HepG2 (cell line): ENCODE measurements around the gene HORMAD2. TPM values are rescaled to one million over a fixed set of nuclear protein-coding genes. Genes with fewer than 3 reads are reported as not detected.
A peak's percentile ranks its signal among the peaks of the same experiment; 100 is the strongest.

ENCODE experiments used
- ERF ChIP-seq: IDR thresholded peaks from 2 replicates; pipeline ENCODE4 v1.6.1; 2018; ENCODE audit warnings: missing biosample characterization, missing genetic modification reagents
- GATAD2A ChIP-seq: IDR thresholded peaks from 2 replicates; pipeline ENCODE4 v1.6.1; 2016
- HMG20A ChIP-seq: IDR thresholded peaks from 2 replicates; pipeline ENCODE4 v1.6.1; 2016; ENCODE audit warnings: borderline replicate concordance
- JDP2 ChIP-seq: sonication (generic); formaldehyde crosslinking; IDR thresholded peaks from 2 replicates; pipeline ENCODE4 v1.8.1; 2022; ENCODE audit warnings: missing genetic modification reagents, borderline replicate concordance
- KLF12 ChIP-seq: sonication (generic); formaldehyde crosslinking; IDR thresholded peaks from 2 replicates; pipeline ENCODE4 v1.4.0; 2020; ENCODE audit warnings: missing genetic modification reagents, borderline replicate concordance
- MAFF ChIP-seq: IDR thresholded peaks from 2 replicates; pipeline ENCODE4 v1.6.1; 2011; ENCODE audit warnings: low read depth, low read length, improper control_type of control experiment
- MIER3 ChIP-seq: IDR thresholded peaks from 2 replicates; pipeline ENCODE4 v1.6.1; 2016; ENCODE audit warnings: missing compliant biosample characterization, borderline replicate concordance
- SMC3 ChIP-seq: IDR thresholded peaks from 2 replicates; pipeline ENCODE4 v1.6.1; 2011; ENCODE audit warnings: low read length, improper control_type of control experiment
- SOX13 ChIP-seq, 3 experiments: fragments of 450-650 bp in 1 of 3; sonication (generic) in 1 of 3; formaldehyde crosslinking in 1 of 3; IDR thresholded peaks in 2 of 3; conservative IDR thresholded peaks in 1 of 3; 2 replicates each; pipeline versions ENCODE4 v1.5.0 to v1.6.1; 2016 to 2020; ENCODE audit warnings: antibody characterized with exemption in 1 of 3, mild to moderate bottlenecking in 1 of 3, missing compliant biosample characterization in 1 of 3, missing genetic modification reagents in 1 of 3, moderate library complexity in 1 of 3
- TARDBP ChIP-seq: sonication (generic); formaldehyde crosslinking; IDR thresholded peaks from 2 replicates; pipeline ENCODE4 v1.8.0; 2022; ENCODE audit warnings: mild to moderate bottlenecking, missing genetic modification reagents
- TGIF2 ChIP-seq: IDR thresholded peaks from 2 replicates; pipeline ENCODE4 v1.6.1; 2016; ENCODE audit warnings: control low read depth, missing compliant biosample characterization
- ZNF577 ChIP-seq: sonication (generic); formaldehyde crosslinking; IDR thresholded peaks from 2 replicates; pipeline ENCODE4 v1.4.0; 2020; ENCODE audit warnings: mild to moderate bottlenecking, low read depth, missing genetic modification reagents, borderline replicate concordance
- ZNF652 ChIP-seq: IDR thresholded peaks from 2 replicates; pipeline ENCODE4 v1.6.1; 2016; ENCODE audit warnings: low read depth, borderline replicate concordance
- ZNF75D ChIP-seq: sonication (generic); formaldehyde crosslinking; IDR thresholded peaks from 2 replicates; pipeline ENCODE4 v1.8.1; 2023; ENCODE audit warnings: missing genetic modification reagents, mild to moderate bottlenecking, borderline replicate concordance
- ZSCAN20 ChIP-seq: sonication (generic); formaldehyde crosslinking; IDR thresholded peaks from 2 replicates; pipeline ENCODE4 v1.4.0; 2020; ENCODE audit warnings: missing genetic modification reagents, mild to moderate bottlenecking, borderline replicate concordance
- ZSCAN21 ChIP-seq: sonication (generic); formaldehyde crosslinking; IDR thresholded peaks from 2 replicates; pipeline ENCODE4 v1.8.0; 2022; ENCODE audit warnings: mild to moderate bottlenecking, missing genetic modification reagents, moderate library complexity, borderline replicate concordance
- polyA plus RNA-seq, 8 experiments: library from polyadenylated mRNA; depleted of rRNA in 3 of 8; stranded (reverse) in 7 of 8; unstranded in 1 of 8; fragments of >200 nt; fragmentation: Illumina TruSeq in 4 of 8; extraction: Trizol in 4 of 8; gene quantifications; 2 replicates each; pipeline versions ENCODE4 v1.2.1 to v1.2.3, GENCODE V29; 2011 to 2016; ENCODE audit warnings: low read depth in 4 of 8, missing spikeins in 1 of 8, mixed read lengths in 1 of 8; ENCODE audit not compliant: insufficient read depth in 1 of 8
- total RNA-seq, 5 experiments: library from RNA; depleted of rRNA; stranded (reverse); fragments of >200 nt; fragmentation: Illumina TruSeq; extraction: Trizol; gene quantifications; 2 replicates each; pipeline ENCODE4 v1.2.3, GENCODE V29; 2016; ENCODE audit warnings: low read depth in 1 of 5
- TF ChIP-seq, protein P1 (sequence below): sonication (generic); formaldehyde crosslinking; conservative IDR thresholded peaks from 2 replicates; pipeline ENCODE4 v1.4.0; 2020; ENCODE audit warnings: missing genetic modification reagents
- TF ChIP-seq, protein P2 (sequence below): sonication (generic); formaldehyde crosslinking; IDR thresholded peaks from 2 replicates; pipeline ENCODE4 v1.5.0; 2020; ENCODE audit warnings: mild to moderate bottlenecking, missing genetic modification reagents, moderate library complexity
- TF ChIP-seq, protein P3 (sequence below): IDR thresholded peaks from 2 replicates; pipeline ENCODE4 v1.6.1; 2012; ENCODE audit warnings: low read length, improper control_type of control experiment
- TF ChIP-seq, protein P4 (sequence below): sonication (generic); formaldehyde crosslinking; IDR thresholded peaks from 2 replicates; pipeline ENCODE4 v1.8.1; 2023; ENCODE audit warnings: mild to moderate bottlenecking, missing genetic modification reagents

HORMAD2 gene
- total and polyA plus RNA-seq, 2 of the 13 experiments (the other 11 are each of a cell fraction or from before 2014, with no cell fraction given) = not detected

DNA sequence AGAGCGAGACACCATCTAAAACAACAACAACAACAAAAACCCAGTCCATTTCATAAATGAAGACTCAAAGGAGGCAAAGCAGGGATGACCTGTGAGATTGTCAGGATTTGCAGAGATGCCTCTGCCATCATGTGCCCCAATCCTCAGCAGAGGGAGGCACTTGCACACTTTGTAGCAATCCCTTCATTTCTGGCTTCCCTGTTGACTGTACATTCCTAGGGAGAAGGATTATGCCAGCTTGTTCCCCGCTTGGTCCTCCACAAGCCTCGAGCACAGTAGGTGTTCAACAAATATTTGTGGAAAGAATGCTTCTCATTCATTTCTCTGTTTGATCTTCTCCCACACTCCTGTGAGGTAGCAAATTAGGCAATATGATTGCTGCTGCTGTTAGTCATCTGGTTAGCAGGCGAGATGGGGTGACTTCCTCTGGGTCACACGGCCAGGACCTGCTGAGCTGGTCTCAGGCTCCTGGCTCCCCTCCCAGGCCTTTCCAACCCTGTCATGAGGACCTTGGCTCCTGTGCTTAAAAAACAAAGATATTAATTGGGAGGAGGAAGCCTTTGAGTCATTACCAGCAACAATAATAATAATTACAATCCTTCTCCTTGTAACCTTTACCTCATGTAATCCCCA, 132.2 kb downstream of the HORMAD2 start (continued):
- no peak for TF ChIP-seq ZNF577 (CRISPR knock-in tag)
- peak; percentile 75 for TF ChIP-seq ERF (CRISPR knock-in tag)
- TF ChIP-seq, protein P1, sequence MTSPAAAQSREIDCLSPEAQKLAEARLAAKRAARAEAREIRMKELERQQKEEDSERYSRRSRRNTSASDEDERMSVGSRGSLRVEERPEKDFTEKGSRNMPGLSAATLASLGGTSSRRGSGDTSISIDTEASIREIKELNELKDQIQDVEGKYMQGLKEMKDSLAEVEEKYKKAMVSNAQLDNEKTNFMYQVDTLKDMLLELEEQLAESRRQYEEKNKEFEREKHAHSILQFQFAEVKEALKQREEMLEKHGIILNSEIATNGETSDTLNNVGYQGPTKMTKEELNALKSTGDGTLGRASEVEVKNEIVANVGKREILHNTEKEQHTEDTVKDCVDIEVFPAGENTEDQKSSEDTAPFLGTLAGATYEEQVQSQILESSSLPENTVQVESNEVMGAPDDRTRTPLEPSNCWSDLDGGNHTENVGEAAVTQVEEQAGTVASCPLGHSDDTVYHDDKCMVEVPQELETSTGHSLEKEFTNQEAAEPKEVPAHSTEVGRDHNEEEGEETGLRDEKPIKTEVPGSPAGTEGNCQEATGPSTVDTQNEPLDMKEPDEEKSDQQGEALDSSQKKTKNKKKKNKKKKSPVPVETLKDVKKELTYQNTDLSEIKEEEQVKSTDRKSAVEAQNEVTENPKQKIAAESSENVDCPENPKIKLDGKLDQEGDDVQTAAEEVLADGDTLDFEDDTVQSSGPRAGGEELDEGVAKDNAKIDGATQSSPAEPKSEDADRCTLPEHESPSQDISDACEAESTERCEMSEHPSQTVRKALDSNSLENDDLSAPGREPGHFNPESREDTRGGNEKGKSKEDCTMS (CRISPR knock-in tag) = no peak
- no peak for TF ChIP-seq KLF12 (CRISPR knock-in tag)
- peak; percentile 47; the same call in 1 of the 2 replicates for TF ChIP-seq MAFF
- TF ChIP-seq JDP2 (CRISPR knock-in tag) = no peak
- TF ChIP-seq, protein P2, sequence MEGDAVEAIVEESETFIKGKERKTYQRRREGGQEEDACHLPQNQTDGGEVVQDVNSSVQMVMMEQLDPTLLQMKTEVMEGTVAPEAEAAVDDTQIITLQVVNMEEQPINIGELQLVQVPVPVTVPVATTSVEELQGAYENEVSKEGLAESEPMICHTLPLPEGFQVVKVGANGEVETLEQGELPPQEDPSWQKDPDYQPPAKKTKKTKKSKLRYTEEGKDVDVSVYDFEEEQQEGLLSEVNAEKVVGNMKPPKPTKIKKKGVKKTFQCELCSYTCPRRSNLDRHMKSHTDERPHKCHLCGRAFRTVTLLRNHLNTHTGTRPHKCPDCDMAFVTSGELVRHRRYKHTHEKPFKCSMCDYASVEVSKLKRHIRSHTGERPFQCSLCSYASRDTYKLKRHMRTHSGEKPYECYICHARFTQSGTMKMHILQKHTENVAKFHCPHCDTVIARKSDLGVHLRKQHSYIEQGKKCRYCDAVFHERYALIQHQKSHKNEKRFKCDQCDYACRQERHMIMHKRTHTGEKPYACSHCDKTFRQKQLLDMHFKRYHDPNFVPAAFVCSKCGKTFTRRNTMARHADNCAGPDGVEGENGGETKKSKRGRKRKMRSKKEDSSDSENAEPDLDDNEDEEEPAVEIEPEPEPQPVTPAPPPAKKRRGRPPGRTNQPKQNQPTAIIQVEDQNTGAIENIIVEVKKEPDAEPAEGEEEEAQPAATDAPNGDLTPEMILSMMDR (CRISPR knock-in tag) = peak; percentile 47
- TF ChIP-seq TARDBP (CRISPR knock-in tag) = 0 out of 2 replicates have a peak, but pooled peaks have one; percentile 58
- no peak for TF ChIP-seq ZSCAN21 (CRISPR knock-in tag)
- peak; percentile 38; the same call in 1 of the 2 replicates for TF ChIP-seq SOX13 (IDR thresholded peaks at IDR 0.05)
- TF ChIP-seq SOX13 (CRISPR knock-in tag; conservative IDR thresholded peaks at IDR 0.05 in 1 of 2, IDR thresholded peaks at IDR 0.05 in 1 of 2) = peak in 1 of 2 experiments; percentile 85; a peak in 2 of 4 replicates
- TF ChIP-seq HMG20A (CRISPR knock-in tag) = peak; percentile 90
- TF ChIP-seq, protein P3, sequence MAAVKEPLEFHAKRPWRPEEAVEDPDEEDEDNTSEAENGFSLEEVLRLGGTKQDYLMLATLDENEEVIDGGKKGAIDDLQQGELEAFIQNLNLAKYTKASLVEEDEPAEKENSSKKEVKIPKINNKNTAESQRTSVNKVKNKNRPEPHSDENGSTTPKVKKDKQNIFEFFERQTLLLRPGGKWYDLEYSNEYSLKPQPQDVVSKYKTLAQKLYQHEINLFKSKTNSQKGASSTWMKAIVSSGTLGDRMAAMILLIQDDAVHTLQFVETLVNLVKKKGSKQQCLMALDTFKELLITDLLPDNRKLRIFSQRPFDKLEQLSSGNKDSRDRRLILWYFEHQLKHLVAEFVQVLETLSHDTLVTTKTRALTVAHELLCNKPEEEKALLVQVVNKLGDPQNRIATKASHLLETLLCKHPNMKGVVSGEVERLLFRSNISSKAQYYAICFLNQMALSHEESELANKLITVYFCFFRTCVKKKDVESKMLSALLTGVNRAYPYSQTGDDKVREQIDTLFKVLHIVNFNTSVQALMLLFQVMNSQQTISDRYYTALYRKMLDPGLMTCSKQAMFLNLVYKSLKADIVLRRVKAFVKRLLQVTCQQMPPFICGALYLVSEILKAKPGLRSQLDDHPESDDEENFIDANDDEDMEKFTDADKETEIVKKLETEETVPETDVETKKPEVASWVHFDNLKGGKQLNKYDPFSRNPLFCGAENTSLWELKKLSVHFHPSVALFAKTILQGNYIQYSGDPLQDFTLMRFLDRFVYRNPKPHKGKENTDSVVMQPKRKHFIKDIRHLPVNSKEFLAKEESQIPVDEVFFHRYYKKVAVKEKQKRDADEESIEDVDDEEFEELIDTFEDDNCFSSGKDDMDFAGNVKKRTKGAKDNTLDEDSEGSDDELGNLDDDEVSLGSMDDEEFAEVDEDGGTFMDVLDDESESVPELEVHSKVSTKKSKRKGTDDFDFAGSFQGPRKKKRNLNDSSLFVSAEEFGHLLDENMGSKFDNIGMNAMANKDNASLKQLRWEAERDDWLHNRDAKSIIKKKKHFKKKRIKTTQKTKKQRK = no peak
- TF ChIP-seq TGIF2 (CRISPR knock-in tag) = no peak
- no peak for TF ChIP-seq ZSCAN20 (CRISPR knock-in tag)
- TF ChIP-seq ZNF652 (CRISPR knock-in tag) = no peak; the same call in 1 of the 2 replicates
- TF ChIP-seq GATAD2A (CRISPR knock-in tag) = peak; percentile 95
- TF ChIP-seq MIER3 (CRISPR knock-in tag) = peak; percentile 93; the same call in 1 of the 2 replicates
- TF ChIP-seq, protein P4, sequence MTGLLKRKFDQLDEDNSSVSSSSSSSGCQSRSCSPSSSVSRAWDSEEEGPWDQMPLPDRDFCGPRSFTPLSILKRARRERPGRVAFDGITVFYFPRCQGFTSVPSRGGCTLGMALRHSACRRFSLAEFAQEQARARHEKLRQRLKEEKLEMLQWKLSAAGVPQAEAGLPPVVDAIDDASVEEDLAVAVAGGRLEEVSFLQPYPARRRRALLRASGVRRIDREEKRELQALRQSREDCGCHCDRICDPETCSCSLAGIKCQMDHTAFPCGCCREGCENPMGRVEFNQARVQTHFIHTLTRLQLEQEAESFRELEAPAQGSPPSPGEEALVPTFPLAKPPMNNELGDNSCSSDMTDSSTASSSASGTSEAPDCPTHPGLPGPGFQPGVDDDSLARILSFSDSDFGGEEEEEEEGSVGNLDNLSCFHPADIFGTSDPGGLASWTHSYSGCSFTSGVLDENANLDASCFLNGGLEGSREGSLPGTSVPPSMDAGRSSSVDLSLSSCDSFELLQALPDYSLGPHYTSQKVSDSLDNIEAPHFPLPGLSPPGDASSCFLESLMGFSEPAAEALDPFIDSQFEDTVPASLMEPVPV (CRISPR knock-in tag) = peak; percentile 78; the same call in 1 of the 2 replicates
- 0 out of 2 replicates have a peak, but pooled peaks have one; percentile 25 for TF ChIP-seq SMC3
- no peak for TF ChIP-seq ZNF75D (CRISPR knock-in tag)
